ENCODE measurements around the gene UNC13C.

Gene UNC13C

GRCh38 chr15:54564166-54564565, 585.9 kb downstream of the UNC13C start:
- WGBS (ENCODE audit: extremely low coverage, insufficient coverage, low lambda C conversion rate): no CpG with 5 or more reads among the region's 3 CpGs
- no peak overlapping the region for H2BK5ac ChIP-seq (ENCODE audit: low read length)
- H3K27ac ChIP-seq (ENCODE audit: low read depth, low read length): no peak overlapping the region
- no peaks in the 10 kb centered on the region for H3K4me1 ChIP-seq (ENCODE audit: control insufficient read depth, low read depth, low read length)
- H3K9ac ChIP-seq (ENCODE audit: low read length): no peak overlapping the region
- H3K79me1 ChIP-seq (ENCODE audit: low read length): no peaks in the 10 kb centered on the region
- H4K8ac ChIP-seq (ENCODE audit: low read depth, low read length): no peak overlapping the region
- no peak for DNase-seq
- no peak overlapping the region for H3K4me2 ChIP-seq (ENCODE audit: low read length)
- no peak overlapping the region for H3K23ac ChIP-seq (ENCODE audit: low read length)
- H3K4ac ChIP-seq (ENCODE audit: low read depth, low read length): no peak overlapping the region
- H2AK5ac ChIP-seq (ENCODE audit: low read length): no peak overlapping the region
- H3K4me3 ChIP-seq (ENCODE audit: low read length): no peak overlapping the region
- no peaks in the 10 kb centered on the region for H3K36me3 ChIP-seq (ENCODE audit: control insufficient read depth, insufficient read depth, low read length)
- no peaks in the 10 kb centered on the region for H3K27me3 ChIP-seq (ENCODE audit: insufficient read depth, low read length, poor library complexity)
- H3K79me2 ChIP-seq (ENCODE audit: control insufficient read depth, insufficient read depth, low read length): no peaks in the 10 kb centered on the region
- no peak overlapping the region for H2BK15ac ChIP-seq (replicated peaks; ENCODE audit: low read depth)
- H3K18ac ChIP-seq (ENCODE audit: low read length): no peak overlapping the region
- H4K5ac ChIP-seq (ENCODE audit: low read length): no peak overlapping the region
- H3K56ac ChIP-seq (ENCODE audit: low read length): no peak overlapping the region
- H2BK120ac ChIP-seq (ENCODE audit: low read depth, low read length): no peak overlapping the region

DNA sequence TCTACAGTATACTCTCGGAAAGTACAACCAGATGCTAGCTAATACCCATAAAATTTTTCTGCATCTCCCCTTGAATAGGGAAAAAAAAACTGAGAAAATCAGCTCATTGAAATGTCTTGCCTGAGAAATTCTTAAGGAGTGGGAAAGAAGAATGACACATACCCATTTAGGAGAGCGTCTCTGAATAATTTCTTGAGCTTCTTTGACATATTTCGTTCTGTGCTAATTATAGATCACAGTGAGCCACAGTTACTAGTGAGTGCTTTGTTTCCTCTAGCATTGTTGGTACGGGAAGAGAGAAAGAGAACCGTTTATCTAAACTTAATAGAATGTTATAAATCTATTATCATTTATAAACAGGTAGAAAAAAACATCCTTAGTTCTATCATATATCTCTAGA, 588.4 kb downstream of the UNC13C start:
- Histone ChIP-seq H3K79me1 (ENCODE audit: low read length) (no peaks in the 10 kb centered on the region), H3K4me2 (ENCODE audit: low read length) (no peak overlapping the region), H3K18ac (ENCODE audit: low read length) (no peak overlapping the region), H3K79me2 (ENCODE audit: control insufficient read depth, insufficient read depth, low read length) (no peaks in the 10 kb centered on the region), H3K4ac (ENCODE audit: low read depth, low read length) (no peak overlapping the region), H2BK5ac (ENCODE audit: low read length) (no peak overlapping the region), H3K27me3 (ENCODE audit: insufficient read depth, low read length, poor library complexity) (no peaks in the 10 kb centered on the region), H2BK15ac (replicated peaks; ENCODE audit: low read depth) (no peak overlapping the region), H4K8ac (ENCODE audit: low read depth, low read length) (no peak overlapping the region), H2BK120ac (ENCODE audit: low read depth, low read length) (no peak overlapping the region), H3K56ac (ENCODE audit: low read length) (no peak overlapping the region), H3K23ac (ENCODE audit: low read length) (no peak overlapping the region), H4K5ac (ENCODE audit: low read length) (no peak overlapping the region), H3K27ac (ENCODE audit: low read depth, low read length) (no peak overlapping the region), H3K4me3 (ENCODE audit: low read length) (no peak overlapping the region), H3K9ac (ENCODE audit: low read length) (no peak overlapping the region), H2AK5ac (ENCODE audit: low read length) (no peak overlapping the region), H3K36me3 (ENCODE audit: control insufficient read depth, insufficient read depth, low read length) (no peaks in the 10 kb centered on the region), H3K4me1 (ENCODE audit: control insufficient read depth, low read depth, low read length) (no peaks in the 10 kb centered on the region)
- no CpG with 5 or more reads among the region's 5 CpGs for WGBS (ENCODE audit: extremely low coverage, insufficient coverage, low lambda C conversion rate)
- DNase-seq: no peak

DNA sequence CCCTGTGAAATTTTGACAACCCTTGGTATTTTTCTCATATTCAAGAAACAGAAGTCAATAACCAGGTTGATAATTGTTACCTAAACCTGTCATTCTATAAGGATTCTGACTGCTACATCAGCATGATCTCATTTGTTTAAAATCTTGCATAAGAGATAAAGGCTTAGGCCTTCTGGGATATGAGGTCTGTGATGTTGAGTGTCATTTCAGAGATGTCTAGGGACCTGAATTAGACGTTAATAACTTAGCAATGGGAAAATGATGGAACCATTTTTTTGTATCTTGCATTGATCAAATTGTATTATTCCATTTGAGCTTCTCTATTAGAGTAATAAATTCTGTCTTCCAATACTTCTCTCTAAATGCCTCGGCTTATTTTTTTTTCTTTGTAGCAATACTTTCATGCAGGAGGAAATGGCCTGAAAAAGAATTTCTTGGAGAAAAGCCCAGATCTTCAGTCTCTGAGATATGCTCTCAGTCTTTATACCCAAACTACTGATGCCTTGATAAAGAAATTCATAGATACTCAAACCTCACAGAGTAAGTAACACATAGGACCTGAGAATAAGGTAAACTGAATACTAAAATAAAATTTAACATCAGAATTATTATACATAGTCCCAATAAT, 589.3 kb downstream of the UNC13C start:
- Histone ChIP-seq H3K27me3 (ENCODE audit: insufficient read depth, low read length, poor library complexity) (no peaks in the 10 kb centered on the region), H3K23ac (ENCODE audit: low read length) (no peak overlapping the region), H4K5ac (ENCODE audit: low read length) (no peak overlapping the region), H3K18ac (ENCODE audit: low read length) (no peak overlapping the region), H3K4me2 (ENCODE audit: low read length) (no peak overlapping the region), H3K9ac (ENCODE audit: low read length) (no peak overlapping the region), H3K4me1 (ENCODE audit: control insufficient read depth, low read depth, low read length) (no peaks in the 10 kb centered on the region), H3K27ac (ENCODE audit: low read depth, low read length) (no peak overlapping the region), H2BK120ac (ENCODE audit: low read depth, low read length) (no peak overlapping the region), H4K8ac (ENCODE audit: low read depth, low read length) (no peak overlapping the region), H3K36me3 (ENCODE audit: control insufficient read depth, insufficient read depth, low read length) (no peaks in the 10 kb centered on the region), H3K79me2 (ENCODE audit: control insufficient read depth, insufficient read depth, low read length) (no peaks in the 10 kb centered on the region), H2BK15ac (replicated peaks; ENCODE audit: low read depth) (no peak overlapping the region), H3K56ac (ENCODE audit: low read length) (no peak overlapping the region), H2AK5ac (ENCODE audit: low read length) (no peak overlapping the region), H3K4ac (ENCODE audit: low read depth, low read length) (no peak overlapping the region), H3K79me1 (ENCODE audit: low read length) (no peaks in the 10 kb centered on the region), H3K4me3 (ENCODE audit: low read length) (no peak overlapping the region), H2BK5ac (ENCODE audit: low read length) (no peak overlapping the region)
- DNase-seq: no peak
- WGBS (ENCODE audit: extremely low coverage, insufficient coverage, low lambda C conversion rate): no CpG with 5 or more reads among the region's 2 CpGs

- H3K4me3 ChIP-seq (ENCODE audit: low read length): no peak overlapping the region
- H3K4me1 ChIP-seq (ENCODE audit: control insufficient read depth, low read depth, low read length): no peaks in the 10 kb centered on the region
- H3K4ac ChIP-seq (ENCODE audit: low read depth, low read length): no peak overlapping the region
- no peak for DNase-seq
- H3K27me3 ChIP-seq (ENCODE audit: insufficient read depth, low read length, poor library complexity): no peaks in the 10 kb centered on the region
- H3K27ac ChIP-seq (ENCODE audit: low read depth, low read length): no peak overlapping the region
- no peak overlapping the region for H3K23ac ChIP-seq (ENCODE audit: low read length)
- H3K36me3 ChIP-seq (ENCODE audit: control insufficient read depth, insufficient read depth, low read length): no peaks in the 10 kb centered on the region
- no peak overlapping the region for H2BK15ac ChIP-seq (replicated peaks; ENCODE audit: low read depth)
- no peak overlapping the region for H2BK120ac ChIP-seq (ENCODE audit: low read depth, low read length)
- no peak overlapping the region for H3K18ac ChIP-seq (ENCODE audit: low read length)
- no peak overlapping the region for H4K5ac ChIP-seq (ENCODE audit: low read length)
- no CpG with 5 or more reads among the region's 1 CpG for WGBS (ENCODE audit: extremely low coverage, insufficient coverage, low lambda C conversion rate)
- no peak overlapping the region for H3K9ac ChIP-seq (ENCODE audit: low read length)
- H3K56ac ChIP-seq (ENCODE audit: low read length): no peak overlapping the region
- H3K79me2 ChIP-seq (ENCODE audit: control insufficient read depth, insufficient read depth, low read length): no peaks in the 10 kb centered on the region
- no peaks in the 10 kb centered on the region for H3K79me1 ChIP-seq (ENCODE audit: low read length)
- no peak overlapping the region for H4K8ac ChIP-seq (ENCODE audit: low read depth, low read length)
- no peak overlapping the region for H3K4me2 ChIP-seq (ENCODE audit: low read length)
- no peak overlapping the region for H2BK5ac ChIP-seq (ENCODE audit: low read length)
- H2AK5ac ChIP-seq (ENCODE audit: low read length): no peak overlapping the region
Measured at GRCh38 chr15:54568381-54568780, 590.1 kb downstream of the UNC13C start.

DNA sequence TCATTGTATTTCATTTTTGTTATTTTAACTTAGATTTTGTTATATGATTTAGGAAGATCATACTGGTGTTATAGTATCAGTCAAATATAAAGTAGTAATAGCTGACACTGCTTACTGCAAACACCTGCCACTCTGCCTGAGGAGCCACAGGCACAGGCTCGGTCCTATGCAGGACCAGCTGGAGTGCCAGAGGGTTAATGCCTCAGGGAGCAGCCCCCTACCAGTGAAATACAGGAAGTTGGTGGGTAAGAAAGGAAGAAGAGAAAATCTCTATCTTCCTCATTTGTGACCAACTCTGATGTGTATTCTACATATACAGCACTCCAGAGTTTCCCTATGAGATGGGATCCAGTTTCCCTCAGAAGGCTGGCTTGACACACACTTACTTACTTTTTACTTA, 593.3 kb downstream of the UNC13C start:
- Histone ChIP-seq H3K9ac (ENCODE audit: low read length) (no peak overlapping the region), H3K79me2 (ENCODE audit: control insufficient read depth, insufficient read depth, low read length) (no peaks in the 10 kb centered on the region), H2BK120ac (ENCODE audit: low read depth, low read length) (no peak overlapping the region), H3K27me3 (ENCODE audit: insufficient read depth, low read length, poor library complexity) (no peaks in the 10 kb centered on the region), H3K56ac (ENCODE audit: low read length) (no peak overlapping the region), H2AK5ac (ENCODE audit: low read length) (no peak overlapping the region), H3K18ac (ENCODE audit: low read length) (no peak overlapping the region), H4K8ac (ENCODE audit: low read depth, low read length) (no peak overlapping the region), H2BK15ac (replicated peaks; ENCODE audit: low read depth) (no peak overlapping the region), H3K23ac (ENCODE audit: low read length) (no peak overlapping the region), H3K4me1 (ENCODE audit: control insufficient read depth, low read depth, low read length) (no peaks in the 10 kb centered on the region), H3K4ac (ENCODE audit: low read depth, low read length) (no peak overlapping the region), H3K4me3 (ENCODE audit: low read length) (no peak overlapping the region), H4K5ac (ENCODE audit: low read length) (no peak overlapping the region), H2BK5ac (ENCODE audit: low read length) (no peak overlapping the region), H3K79me1 (ENCODE audit: low read length) (no peaks in the 10 kb centered on the region), H3K36me3 (ENCODE audit: control insufficient read depth, insufficient read depth, low read length) (no peaks in the 10 kb centered on the region), H3K4me2 (ENCODE audit: low read length) (no peak overlapping the region), H3K27ac (ENCODE audit: low read depth, low read length) (no peak overlapping the region)
- no CpG with 5 or more reads among the region's 1 CpG for WGBS (ENCODE audit: extremely low coverage, insufficient coverage, low lambda C conversion rate)
- DNase-seq: no peak

- WGBS (ENCODE audit: extremely low coverage, insufficient coverage, low lambda C conversion rate): no CpG with 5 or more reads among the region's 1 CpG
- no peak overlapping the region for H3K4me3 ChIP-seq (ENCODE audit: low read length)
- H2BK5ac ChIP-seq (ENCODE audit: low read length): no peak overlapping the region
Measured at GRCh38 chr15:54575586-54575985, 597.3 kb downstream of the UNC13C start.

More at GRCh38 chr15:54575586-54575985, 597.3 kb downstream of the UNC13C start:
- DNase-seq: no peak
- Histone ChIP-seq H3K23ac (ENCODE audit: low read length) (no peak overlapping the region), H4K8ac (ENCODE audit: low read depth, low read length) (no peak overlapping the region), H3K4ac (ENCODE audit: low read depth, low read length) (no peak overlapping the region), H3K27me3 (ENCODE audit: insufficient read depth, low read length, poor library complexity) (no peaks in the 10 kb centered on the region), H2AK5ac (ENCODE audit: low read length) (no peak overlapping the region), H3K18ac (ENCODE audit: low read length) (no peak overlapping the region), H2BK120ac (ENCODE audit: low read depth, low read length) (no peak overlapping the region), H3K79me2 (ENCODE audit: control insufficient read depth, insufficient read depth, low read length) (no peaks in the 10 kb centered on the region), H3K56ac (ENCODE audit: low read length) (no peak overlapping the region), H4K5ac (ENCODE audit: low read length) (no peak overlapping the region), H3K27ac (ENCODE audit: low read depth, low read length) (no peak overlapping the region), H3K4me2 (ENCODE audit: low read length) (no peak overlapping the region), H3K4me1 (ENCODE audit: control insufficient read depth, low read depth, low read length) (no peaks in the 10 kb centered on the region), H3K36me3 (ENCODE audit: control insufficient read depth, insufficient read depth, low read length) (no peaks in the 10 kb centered on the region), H3K79me1 (ENCODE audit: low read length) (no peaks in the 10 kb centered on the region), H3K9ac (ENCODE audit: low read length) (no peak overlapping the region), H2BK15ac (replicated peaks; ENCODE audit: low read depth) (no peak overlapping the region)
